ENCODE measurements around the gene GFOD1. TPM values are rescaled to one million over a fixed set of nuclear protein-coding genes. Genes with fewer than 3 reads are reported as not detected.

The GFOD1 gene
- total RNA-seq, 1 donor from 2014 or later: 16.3 TPM

DNA sequence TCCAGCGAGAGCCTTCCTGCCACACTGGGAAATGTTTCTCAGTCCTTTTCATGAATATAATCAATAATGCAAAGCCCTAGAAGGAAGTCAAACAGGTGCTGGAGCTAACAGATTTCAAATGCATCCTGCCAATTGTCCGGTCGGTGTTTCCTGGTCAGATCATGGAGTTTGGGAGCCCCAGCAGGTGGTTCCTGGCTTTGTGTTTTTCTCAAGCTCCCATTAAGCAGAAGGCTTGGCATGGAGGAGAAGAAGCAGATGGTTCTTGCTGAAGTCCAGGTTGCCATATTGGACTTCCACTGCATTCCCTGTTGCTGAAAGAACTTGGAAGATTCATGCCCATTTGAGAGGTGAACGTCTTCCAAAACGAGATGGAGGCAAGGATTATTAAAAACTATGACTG lies 68.6 kb downstream of the GFOD1 start:
- ATAC-seq (no peak), DNase-seq (ENCODE audit: low spot score) (no peak)
- intact Hi-C loops (cut with DNase I): no loop called here

DNA sequence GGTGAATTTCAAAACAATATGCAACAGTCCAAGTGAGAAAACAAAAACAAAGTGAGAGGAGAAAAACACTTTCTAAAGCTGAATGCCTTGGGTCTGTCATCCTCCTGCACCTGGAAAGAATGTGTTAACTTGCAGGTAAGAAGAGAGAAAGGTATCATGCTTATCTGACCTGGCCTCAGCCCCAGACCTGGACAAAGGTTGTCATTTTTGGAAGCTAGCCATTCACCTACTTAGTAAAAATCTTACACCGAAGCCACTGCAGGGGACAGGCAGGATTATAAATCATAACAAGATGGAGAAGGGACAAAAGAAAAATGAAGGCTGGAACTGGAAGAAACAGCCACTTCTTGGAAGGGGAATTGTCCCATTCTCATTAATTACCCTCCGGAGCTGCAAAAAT lies 69.4 kb downstream of the GFOD1 start:
- ATAC-seq: no peak
- no peak for DNase-seq (ENCODE audit: low spot score)
- intact Hi-C loops (cut with DNase I): no loop called here

DNA sequence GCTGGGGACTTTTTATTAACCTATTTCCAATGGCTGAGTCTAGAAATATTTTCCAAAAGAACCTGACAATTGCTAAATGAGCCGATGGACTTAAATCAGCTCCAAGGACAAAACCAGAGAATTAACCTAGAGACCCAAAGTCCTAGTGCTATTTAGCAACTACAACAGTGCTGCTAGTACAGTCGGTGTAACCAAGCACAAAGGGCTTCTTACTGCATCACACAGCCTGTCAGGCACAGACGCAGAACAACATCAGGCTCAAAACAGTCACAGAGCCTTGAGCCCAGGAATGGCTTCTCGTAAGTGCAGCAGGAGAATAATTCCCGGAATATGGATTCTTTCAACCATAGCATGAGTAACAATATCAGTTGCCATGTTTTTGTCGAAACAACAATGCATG lies 70.0 kb downstream of the GFOD1 start:
- DNase-seq (ENCODE audit: low spot score): no peak

DNA sequence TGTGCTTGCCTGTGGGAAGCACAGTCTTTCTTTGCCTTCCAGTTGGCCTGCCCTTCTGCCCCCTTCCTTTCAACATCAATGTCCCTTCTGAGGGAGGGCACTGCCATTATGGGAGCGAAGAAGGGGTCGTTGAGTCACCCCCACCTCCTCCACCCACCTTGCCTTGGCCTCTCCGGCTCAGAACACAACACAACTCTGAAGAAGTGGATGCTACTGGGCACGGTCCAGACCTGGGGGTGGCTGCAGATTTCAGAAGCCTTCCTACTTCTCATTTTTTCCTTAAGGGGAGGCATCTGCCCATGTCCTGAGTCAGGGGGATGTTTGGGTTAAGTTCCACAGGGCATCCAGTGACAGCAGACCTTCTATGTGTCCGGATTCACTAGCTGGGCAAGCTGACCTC lies 72.1 kb downstream of the GFOD1 start:
- ATAC-seq (no peak), DNase-seq (ENCODE audit: low spot score) (no peak)
- intact Hi-C loops (cut with DNase I): no loop called here

More for the DNA sequence above, 70.0 kb downstream of the GFOD1 start:
- ATAC-seq: no peak
- intact Hi-C loops (cut with DNase I): no loop called here

DNA sequence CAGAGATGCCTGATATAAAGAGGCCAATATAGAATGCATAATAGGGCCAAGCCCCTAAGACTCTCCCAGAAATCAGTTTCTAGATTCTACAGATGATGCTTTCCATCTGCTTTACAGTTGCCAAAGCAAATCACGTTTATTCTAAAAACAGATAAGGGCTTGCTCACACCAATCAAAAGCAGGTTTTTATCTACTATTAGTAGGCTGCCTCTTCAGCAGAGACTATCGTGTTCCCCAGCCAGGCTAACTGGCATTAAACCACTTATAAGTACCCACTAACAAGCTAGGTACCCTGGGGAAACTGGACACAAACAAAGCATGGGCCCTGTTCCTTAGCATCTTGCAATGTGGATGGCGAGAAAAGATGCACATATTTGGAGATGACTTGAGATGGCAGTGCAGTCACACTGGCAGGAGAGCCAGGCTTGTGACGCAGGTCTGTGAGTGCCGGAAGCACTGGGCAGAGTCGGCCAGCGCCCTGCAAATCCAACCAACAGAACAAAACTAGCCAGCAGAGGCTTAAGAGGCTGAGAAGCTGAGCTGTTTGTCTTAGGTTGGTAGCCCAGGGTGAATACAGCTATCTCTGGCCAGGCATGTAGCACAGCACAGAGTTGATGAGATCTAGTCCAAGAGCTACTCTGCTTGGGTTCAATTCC lies 73.4 kb downstream of the GFOD1 start:
- intact Hi-C loops (cut with DNase I): no loop called here
- ATAC-seq (peak; percentile 38), DNase-seq (ENCODE audit: low spot score) (no peak)

DNA sequence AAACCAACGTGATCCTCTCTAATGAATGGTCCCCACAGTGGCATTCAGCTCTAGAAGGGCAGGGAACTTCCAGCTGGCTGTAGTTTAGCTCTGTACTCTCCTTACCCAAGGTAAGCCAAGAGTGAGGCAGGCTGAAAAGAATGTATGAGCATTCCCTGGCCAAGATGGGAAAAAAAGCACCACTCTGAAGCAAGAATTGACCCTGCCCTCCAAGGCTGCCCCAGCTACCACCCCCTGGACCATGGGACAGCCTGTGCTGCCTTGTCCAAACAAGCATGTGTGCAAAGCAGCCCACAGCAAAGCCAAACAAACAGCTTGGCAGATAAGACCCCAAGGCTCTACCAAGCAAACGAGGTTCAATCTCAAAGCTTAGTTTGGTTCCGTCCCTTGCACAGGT lies 73.9 kb downstream of the GFOD1 start:
- no peak for DNase-seq (ENCODE audit: low spot score)
- intact Hi-C loops (cut with DNase I): no loop called here
- peak; percentile 86 for ATAC-seq

DNA sequence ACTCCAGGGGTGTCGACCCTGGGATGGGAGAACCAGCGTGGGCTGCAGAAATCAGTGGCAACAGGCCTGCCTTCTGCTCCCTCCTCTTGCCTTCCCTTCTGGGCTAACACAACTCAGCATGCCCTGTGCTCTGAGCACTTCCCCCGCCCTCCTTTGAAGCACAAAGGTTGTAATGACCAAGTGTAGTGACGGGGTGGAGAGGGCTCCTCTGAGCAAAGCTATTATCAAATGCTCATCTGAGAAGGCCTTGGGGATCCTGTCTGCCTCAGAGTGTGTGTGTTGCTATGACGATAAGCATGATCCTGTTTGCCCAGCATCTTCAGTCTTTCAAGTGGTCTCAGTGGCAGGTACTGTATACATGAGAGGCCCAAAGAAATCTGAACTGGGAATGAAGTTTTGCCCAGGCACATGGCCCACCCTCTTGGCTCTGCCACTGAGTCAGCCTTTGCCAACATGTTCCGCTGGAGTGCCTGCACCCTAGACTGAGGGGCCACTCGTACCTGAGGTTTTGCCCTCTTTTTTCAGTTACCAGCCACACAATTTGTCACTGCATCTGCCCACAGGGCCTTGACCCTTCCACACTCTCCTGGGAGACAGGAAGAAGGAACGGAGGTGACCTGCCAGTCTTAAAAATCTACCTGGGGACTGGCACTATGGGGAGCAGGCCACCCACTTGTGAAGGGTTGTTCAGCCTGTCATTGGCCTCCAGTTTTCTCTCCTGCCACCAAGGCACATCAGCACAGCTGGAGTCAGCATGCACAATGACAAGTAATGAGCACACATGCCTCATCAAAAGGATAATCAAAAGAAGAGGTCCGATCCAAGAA lies 74.5 kb downstream of the GFOD1 start:
- no peak for ATAC-seq
- DNase-seq (ENCODE audit: low spot score): no peak
- intact Hi-C loops (cut with DNase I): no loop called here

DNA sequence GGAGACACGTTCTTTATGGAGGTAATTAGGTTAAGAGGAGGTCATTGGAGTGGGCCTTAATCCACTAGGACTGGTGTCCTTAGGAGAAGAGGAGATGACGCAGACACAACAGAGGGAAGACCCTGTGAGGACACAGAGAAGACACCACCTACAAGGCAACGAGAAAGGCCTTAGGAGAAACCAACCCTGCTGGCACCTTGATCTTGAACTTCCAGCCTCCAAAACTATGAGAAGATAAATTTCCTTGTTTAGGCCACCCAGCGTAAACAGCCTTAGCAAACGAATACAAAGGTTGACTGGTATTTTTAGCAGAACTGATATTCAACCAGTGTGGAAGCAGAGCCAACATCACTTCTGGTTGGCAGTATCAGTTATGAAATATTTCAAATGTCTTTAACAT lies 75.2 kb downstream of the GFOD1 start:
- no peak for ATAC-seq
- intact Hi-C loops (cut with DNase I): no loop called here

DNA sequence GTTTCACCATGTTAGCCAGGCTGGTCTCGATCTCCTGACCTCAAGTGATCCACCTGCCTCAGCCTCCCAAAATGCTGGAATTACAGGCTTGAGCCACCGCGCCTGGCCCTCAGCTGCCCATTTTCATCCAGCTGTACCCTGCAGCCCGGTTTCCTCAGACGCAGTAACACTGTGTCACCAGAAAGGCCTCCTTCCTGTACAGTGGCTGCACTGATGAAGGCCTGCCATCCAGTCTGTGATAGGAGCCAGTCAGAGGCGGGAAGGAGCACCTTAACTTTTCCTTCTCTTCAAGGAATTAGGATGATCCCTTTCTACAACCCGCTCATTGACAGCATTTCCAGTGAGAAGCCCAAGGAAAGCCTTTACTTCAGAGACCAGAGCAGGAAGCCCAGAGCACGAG lies 75.9 kb downstream of the GFOD1 start:
- DNase-seq (ENCODE audit: low spot score) (no peak), ATAC-seq (no peak)
- intact Hi-C loops (cut with DNase I): no loop called here

More for the DNA sequence above, 75.2 kb downstream of the GFOD1 start:
- no peak for DNase-seq (ENCODE audit: low spot score)

DNA sequence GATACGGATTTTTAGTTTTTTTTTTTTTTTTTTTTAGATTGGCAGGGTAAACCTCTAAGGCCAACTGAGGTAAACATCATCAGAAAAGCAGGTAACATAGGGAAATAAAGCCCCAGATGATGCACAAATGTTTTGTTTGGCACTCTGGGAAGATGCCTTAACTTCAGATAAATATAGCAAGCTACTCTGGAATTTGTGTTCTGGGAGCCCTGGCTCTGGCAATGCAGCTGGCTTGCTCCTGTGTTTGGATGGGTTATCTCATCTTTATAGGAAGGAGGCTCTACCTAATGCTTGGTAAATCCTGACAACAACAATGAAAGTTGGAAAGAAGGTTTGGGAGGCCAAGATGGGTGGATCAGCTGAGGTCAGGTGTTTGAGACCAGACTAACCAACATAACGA lies 77.4 kb downstream of the GFOD1 start:
- DNase-seq (ENCODE audit: low spot score): no peak
- intact Hi-C loops (cut with DNase I): no loop called here

DNA sequence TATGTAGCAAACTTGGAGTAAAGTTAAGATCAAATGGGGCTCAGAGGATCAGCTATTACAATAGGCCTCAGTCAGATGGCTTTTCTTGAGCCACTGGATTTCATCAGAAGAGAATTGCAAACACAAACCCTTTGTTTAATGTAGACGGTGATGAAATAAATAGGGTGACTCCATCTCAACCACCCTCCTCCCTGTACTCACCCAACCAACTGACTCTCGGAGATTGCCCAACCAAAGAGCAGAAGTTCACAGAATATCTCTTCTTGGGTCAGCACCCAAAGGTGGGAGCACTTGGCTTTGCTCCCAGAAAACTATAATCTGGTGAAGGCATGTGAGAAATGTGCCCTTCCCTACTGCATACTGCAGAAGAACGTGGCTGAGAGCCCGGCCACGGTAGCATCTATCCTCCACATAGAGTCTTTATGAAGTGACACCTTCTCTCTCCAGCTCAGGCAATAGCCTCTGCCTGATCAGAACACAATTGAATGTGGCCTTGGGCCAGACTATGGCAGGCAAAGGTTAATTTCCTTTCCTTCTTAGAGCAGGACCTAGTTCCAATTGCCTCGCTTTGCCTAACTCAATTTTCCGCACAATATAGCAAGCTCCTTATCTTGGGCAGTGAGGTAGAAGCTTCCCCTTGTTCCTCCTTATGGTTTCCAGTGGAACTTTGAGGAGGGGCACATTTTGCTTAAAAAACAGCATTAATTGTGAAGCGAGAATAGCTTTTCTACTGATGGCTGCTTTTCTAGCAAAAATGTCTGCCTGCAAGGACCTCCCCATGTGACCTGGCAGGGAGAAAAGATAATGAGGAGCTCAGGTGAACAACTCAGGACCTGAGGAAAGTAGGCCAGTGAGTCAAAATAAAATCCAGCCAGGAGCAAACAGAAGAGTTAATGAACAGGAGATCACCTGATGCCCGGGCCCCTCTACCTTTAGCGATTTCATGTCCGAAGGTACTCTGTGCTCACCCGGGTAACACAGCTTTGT lies 79.4 kb downstream of the GFOD1 start:
- ATAC-seq (peak; percentile 83), DNase-seq (ENCODE audit: low spot score) (peak; percentile 65)
- intact Hi-C loops (cut with DNase I): no loop called here

More for the DNA sequence above, 77.4 kb downstream of the GFOD1 start:
- ATAC-seq: no peak

DNA sequence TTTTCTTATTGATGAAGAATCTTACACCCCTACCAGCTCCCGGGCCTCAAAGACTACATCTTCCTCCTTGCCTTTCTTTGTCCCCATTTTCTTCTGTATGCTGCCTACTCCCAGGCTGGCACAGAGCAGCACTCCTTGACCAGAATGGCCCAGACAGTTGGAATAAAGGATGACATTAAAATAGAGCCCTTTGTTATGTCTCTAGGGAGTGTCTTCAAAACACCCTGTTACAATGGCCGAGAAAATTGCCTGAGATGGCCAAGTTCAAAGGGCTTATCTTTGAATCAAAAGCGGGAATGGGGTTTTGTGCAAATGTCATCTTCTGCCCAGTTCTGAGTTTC lies 80.1 kb downstream of the GFOD1 start:
- intact Hi-C loops (cut with DNase I): no loop called here
- ATAC-seq: no peak

DNA sequence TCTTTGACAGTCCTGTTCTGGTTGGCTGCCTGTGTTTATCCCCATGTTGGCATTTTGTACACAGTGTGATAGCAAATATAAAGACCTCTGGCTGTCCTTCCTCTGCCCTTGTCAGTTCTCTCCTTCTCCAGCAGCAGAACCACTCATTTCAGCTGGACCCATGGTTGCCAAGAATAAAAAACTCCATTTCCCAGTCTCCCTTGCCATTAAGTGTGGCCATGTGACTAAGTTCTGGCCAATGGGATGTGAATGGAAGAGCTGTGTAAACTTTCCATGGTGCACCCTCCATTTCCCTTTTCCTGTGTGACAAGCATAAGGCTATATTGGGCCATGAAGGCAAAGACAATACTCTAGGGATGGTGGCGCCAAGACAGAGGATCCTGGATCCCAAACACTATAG lies 80.6 kb downstream of the GFOD1 start:
- DNase-seq (ENCODE audit: low spot score) (no peak), ATAC-seq (peak; percentile 54)
- intact Hi-C loops (cut with DNase I): no loop called here

More for the DNA sequence above, 80.1 kb downstream of the GFOD1 start:
- no peak for DNase-seq (ENCODE audit: low spot score)

DNA sequence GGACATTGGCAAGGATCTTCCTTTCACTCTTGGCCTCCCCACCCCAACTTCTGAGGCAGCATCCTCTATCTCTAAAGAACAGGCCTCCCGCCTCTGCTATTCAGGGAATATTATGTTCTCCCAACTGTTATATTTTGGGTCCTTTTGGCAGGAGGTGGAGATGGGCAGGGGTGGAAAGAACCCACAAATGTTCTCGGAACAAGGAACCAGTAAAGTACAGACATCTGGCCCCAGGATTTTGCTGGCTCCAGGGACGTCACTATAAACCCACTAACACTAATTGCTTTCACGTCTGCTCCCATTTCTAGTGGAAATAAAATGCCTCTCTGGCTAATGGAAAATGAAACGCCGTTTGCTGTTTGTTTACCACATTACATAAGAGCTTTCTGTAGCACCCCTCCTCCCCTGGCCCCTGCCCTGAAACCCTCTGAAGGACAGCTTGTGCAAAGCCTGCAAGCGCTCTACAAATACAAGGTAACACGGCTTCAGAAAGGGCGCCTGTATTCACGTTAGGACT lies 81.4 kb downstream of the GFOD1 start:
- DNase-seq (ENCODE audit: low spot score): no peak
- ATAC-seq: peak; percentile 72
- intact Hi-C loops (cut with DNase I): no loop called here

DNA sequence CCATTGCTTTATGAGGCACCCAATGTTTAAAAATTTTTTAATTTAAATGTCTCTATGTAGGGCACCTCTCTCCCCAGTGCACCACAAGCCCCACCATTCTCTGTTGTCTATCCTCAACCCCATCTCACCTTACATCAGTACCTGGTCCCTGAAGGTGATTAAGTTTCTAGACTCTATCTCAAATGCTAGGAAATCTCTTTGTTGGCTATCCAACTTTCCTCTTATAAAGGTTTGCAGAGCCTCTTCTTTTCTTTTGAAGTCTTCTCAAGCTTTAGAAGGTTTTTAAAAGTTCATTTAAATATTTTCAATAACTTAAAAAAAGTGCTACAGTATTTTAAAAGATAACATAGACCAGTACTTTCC lies 82.5 kb downstream of the GFOD1 start:
- ATAC-seq (no peak), DNase-seq (ENCODE audit: low spot score) (no peak)
- intact Hi-C loops (cut with DNase I): no loop called here

DNA sequence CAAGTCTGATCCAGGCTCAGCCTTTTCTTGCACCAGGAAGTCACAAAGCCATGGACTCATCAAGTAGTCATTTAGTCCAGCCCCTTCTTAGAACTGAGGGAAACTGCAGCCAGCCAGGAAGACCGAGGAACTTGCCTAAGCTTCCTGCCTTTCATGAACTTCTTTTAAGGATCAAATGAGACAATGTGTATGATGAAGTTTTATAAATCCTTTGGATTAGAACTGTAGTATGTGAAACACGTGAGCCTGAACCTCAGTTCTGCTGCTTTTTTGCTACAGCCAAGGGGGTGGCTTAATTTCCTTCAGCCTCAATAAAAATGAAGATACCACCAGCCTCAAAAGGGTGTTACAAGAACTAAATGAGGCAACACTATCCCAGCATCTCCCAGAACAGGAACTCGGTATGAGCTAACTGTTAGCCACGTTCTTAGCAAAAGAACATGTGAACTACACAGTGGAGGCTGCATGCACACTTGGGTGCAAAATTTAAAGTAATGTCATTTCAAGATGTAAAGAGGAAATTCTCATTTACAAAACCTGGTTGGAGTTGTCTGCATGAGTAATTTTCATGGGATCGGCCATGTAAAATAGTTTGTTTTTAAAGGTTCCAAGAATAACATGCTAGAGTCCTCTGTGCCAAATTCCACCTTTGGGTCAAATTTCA lies 83.0 kb downstream of the GFOD1 start:
- ATAC-seq (no peak), DNase-seq (ENCODE audit: low spot score) (no peak)
- intact Hi-C loops (cut with DNase I): no loop called here

DNA sequence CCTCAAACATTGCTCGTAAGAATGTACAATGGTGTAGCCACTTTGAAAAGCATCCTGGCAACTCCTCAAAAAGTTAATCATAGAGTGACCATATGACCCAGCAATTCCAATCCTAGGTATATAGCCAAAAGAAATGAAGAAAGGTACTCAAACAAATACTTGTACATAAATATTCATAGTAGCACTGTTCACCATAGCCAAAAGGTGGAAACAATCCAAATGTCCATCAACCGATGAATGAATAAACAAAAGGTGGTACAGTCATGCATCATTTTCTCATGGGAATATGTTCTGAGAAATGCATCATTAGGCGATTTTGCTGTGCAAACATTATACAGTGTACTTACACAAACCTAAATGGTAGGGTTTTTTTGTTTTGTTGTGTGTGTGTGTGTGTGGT lies 84.7 kb downstream of the GFOD1 start:
- no peak for DNase-seq (ENCODE audit: low spot score)
- intact Hi-C loops (cut with DNase I): no loop called here
- ATAC-seq: no peak

DNA sequence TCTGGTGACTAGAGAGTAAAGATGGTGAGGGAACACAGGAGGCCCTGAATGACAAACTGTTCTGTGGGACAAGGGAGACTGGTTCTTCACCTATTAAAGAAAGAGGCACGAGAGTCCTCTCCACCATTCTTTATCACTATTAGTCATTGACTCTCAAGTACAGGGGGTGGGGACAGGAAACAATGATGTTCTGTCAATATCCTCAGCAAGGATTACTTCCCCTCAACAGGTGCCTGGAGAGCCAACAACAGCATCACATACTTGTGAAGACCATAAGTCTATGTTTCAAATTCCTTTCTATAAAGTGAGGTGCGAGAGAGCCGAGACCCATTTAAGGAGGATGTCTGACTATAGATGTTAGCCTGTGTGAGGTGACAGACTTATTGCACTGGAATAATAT lies 86.6 kb downstream of the GFOD1 start:
- intact Hi-C loops (cut with DNase I): no loop called here
- no peak for ATAC-seq

DNA sequence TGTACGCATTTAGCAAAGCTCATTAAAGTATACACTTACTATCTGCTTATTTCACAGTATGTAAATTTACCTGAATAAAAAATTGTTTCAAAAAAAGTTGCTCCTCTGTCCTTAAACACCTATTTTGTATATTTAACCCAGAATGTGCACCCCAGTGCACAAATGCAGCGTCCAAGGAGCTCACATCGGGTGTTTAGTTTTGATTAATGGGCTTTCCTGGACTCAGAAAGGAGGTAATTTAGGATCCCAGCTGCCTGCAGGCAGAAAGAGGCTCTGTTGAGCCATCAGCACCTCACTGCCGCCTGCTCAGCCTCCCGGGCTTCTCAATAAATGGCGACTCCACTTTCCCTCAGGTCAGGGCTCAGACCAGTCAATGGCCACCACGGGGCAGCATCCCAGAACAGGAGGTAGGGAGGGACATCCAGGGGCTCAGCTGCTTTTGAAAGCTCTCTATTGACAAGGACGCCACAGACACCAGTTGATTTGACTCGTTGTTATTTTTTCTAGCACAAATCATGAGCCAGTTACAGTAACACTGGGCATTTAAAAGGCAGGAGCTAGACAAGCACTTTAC lies 88.9 kb downstream of the GFOD1 start:
- ATAC-seq (no peak), DNase-seq (ENCODE audit: low spot score) (no peak)
- intact Hi-C loops (cut with DNase I): no loop called here

More for the DNA sequence above, 86.6 kb downstream of the GFOD1 start:
- no peak for DNase-seq (ENCODE audit: low spot score)
